ENCODE results near the gene ERC1.
A peak's percentile ranks its signal among the peaks of the same experiment; 100 is the strongest.
"Not testable (repeated sequence)": the region's sequence is repeated elsewhere in the genome, so short reads cannot be mapped to it uniquely, and the experiment has no call there.

ERC1 gene

DNA sequence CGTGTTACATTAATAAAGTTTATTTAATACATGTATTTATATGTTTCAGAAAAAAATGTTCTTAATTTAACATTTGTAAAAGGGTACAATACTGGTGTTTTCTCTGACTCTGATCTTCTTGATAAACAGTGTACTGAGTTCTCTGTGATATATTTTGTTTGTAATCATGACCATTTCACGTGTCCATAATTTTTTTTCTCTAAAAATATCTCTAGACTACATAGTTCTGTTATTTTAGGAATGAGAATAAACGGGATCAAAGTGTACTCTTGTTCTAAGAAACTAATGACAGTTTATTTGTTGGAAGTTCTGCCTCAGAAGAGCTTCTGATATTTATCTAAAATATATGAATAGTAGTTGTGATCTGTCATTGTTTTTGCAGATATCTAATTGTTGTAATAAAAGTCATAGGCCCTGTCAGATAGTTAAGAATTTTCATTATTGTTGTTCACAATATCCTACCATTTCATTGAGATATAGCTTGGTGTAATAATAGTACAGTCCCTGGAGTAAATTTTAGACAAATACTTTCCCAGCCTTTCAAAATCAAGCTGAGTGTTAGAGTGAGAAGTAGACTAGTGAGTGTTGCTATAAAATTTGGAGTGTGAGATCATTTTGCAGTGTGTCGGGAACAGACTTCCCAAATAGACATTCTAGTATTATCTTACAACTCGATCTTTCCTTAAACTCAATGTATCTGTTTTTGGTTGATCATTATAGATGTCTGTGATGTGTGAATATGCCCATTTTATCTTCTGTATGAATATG is 86.2 kb downstream of the ERC1 start:
- DNase-seq (ENCODE audit: low spot score) = no peak

- DNase-seq (ENCODE audit: low spot score) = no peak
Observed at GRCh38 chr12:1078002-1078401, 87.0 kb downstream of the ERC1 start.

DNA sequence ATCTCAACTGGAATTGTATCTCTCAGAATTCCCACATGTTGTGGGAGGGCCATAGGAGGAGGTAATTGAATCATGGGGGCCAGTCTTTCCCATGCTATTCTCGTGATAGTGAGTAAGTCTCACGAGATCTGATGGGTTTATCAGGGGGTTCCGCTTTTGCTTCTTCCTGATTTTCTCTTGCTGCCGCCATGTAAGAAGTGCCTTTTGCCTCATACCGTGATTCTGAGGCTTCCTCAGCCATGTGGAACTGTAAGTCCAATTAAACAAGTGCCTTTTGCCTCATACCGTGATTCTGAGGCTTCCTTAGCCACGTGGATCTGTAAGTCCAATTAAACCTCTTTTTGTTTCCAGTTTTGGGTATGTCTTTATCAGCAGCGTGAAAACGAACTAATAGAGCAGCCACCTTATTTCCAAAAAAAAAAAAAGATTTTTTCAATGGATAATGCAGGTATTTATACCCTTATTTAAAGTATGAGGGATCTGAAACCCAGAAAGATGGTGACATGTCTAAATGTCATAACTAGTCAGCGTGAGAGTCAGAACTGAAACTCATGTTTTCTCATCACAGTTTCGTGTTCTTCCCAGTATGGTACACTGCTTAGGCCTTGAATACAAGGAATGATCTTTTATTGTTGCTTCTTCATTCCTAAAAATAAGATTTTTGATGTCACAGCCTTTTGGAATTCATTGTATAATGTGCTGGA is 89.6 kb downstream of the ERC1 start:
- DNase-seq (ENCODE audit: low spot score) = no peak

- no peak for DNase-seq (ENCODE audit: low spot score)
Observed at GRCh38 chr12:1083151-1083888, 92.3 kb downstream of the ERC1 start.

DNA sequence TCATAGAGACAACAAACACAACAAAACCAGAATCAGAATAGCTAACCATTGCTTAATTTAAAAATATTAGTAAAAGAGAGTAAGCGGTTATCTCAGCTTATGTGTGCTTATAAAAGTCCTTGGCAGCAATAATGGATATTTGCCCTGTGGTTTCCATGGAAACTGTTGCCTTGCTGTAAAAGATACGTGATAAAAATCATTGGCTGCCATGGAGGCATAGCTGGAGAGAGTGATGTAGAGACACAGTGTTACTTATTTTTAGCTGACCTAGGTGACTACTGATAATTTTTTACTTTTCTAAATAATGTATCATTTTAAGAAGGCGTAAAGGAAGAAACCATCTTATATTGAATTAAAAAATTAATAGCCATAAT is 92.9 kb downstream of the ERC1 start:
- peak; percentile 69 for DNase-seq (ENCODE audit: low spot score)

DNA sequence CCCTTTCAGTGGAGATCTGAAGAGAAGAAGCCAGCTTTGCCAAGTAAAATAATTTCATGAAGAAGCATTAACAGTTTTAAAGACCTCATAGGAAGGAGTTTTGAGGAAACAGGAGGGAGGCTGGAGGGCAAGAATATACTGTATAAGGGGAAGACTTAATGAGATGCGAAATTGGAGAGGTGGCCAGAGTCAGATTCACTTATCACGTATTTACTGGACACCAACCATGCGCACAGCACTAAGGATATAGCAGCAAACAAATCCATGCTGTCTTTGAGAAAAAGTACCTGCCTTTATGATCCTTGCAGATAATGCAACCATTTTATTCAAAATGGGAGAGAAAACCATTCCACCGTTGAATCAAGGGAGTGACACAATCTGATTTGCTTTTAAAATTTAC is 100.3 kb downstream of the ERC1 start:
- peak; percentile 33 for DNase-seq (ENCODE audit: low spot score)

GRCh38 chr12:1093166-1093751 is 102.2 kb downstream of the ERC1 start:
- peak; percentile 76 for DNase-seq (ENCODE audit: low spot score)

DNA sequence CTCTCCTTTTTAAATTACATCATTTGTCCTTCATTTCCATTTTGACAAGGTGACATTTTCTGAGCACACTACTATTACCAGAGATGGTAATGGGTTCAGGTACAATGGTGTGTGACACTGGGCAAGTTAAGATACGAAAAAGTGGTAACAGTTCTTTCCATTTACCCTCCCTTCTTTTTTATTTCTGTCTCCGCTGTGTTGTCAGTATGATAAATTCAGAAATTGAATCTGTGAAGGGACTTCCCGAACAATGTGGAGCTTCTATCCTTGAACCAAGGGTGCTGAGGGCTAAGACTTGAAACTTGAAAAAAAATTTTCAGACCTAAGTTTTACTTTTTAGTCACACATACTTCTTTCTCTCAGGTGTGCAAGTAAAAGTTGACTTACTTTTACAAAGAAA is 103.7 kb downstream of the ERC1 start:
- DNase-seq (ENCODE audit: low spot score) = no peak

- no peak for DNase-seq (ENCODE audit: low spot score)
Observed at GRCh38 chr12:1099158-1099557, 108.1 kb downstream of the ERC1 start.

DNA sequence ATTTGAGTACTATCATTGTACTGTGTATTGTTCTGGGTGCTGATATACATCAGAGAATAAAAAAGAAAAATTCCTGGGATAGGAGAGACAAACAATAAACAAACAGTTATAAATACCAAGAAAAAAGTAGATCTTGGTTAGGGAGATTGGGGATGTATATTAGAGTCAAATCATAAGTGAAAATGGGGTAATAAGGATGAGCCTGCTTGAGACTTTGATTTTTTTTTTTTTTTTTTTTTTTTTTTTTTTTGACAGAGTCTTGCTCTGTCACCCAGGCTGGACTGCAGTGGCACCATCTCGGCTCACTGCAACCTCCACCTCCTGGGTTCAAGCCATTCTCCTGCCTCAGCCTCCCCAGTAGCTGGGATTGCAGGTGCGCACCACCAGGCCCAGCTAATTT is 108.6 kb downstream of the ERC1 start:
- not testable (repeated sequence) for DNase-seq (ENCODE audit: low spot score)

- no peak for DNase-seq (ENCODE audit: low spot score)
Observed at GRCh38 chr12:1102115-1102514, 111.1 kb downstream of the ERC1 start.

- no peak for DNase-seq (ENCODE audit: low spot score)
Observed at GRCh38 chr12:1102791-1103450, 111.9 kb downstream of the ERC1 start.

GRCh38 chr12:1103632-1104031 is 112.6 kb downstream of the ERC1 start:
- no peak for DNase-seq (ENCODE audit: low spot score)

DNA sequence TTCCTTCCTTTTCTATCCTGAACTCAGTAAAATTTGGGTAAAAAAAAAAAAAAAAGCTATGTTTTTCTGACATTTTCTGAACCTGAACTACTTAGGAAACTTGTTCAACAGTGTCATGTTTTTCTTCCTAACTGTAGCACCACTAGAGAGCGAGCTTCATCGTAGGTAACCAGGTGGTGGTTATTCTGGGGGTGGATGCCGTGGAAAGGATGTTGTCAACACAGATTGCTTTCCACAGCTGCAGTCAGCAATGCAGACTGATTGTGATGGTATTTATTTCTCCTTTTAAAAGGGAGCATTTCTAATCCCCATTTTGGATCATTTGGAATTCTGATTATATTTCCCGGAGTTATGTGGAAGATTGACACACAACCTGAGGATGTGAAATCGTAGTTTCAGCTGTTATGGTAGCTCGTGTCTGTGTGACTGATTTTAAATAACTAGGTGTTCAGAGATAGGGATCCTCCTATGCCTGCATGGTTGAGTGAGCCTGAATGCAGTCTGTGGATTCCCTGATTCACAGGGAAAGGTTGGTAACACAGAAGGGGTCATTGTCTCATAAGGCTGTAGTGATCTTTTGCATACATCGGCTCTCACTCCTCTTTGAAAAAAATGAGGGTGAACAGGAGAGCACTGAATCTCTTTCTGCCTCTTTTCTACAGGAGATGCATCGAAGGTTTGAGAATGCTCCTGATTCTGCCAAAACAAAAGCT is 113.2 kb downstream of the ERC1 start:
- no peak for DNase-seq (ENCODE audit: low spot score)

DNA sequence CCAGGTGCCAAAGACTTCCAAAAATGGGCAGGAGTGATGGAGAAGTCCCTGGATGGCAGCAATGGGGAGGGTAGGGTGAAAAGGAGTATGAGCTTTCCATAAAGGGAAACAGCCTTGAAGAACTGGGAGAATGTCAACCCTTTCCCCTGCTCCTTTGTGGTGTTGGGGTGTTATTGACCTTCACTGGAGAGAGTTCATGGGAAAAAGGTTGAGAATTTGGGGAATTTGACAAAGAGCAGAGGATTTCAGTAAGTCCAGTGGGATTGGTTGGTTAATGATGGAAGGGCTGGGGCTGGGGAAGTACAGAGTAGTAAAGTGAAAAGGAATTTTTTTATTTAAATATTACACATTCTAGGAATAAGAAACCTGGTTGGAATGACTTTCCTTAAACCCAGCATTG is 116.6 kb downstream of the ERC1 start:
- no peak for DNase-seq (ENCODE audit: low spot score)

DNA sequence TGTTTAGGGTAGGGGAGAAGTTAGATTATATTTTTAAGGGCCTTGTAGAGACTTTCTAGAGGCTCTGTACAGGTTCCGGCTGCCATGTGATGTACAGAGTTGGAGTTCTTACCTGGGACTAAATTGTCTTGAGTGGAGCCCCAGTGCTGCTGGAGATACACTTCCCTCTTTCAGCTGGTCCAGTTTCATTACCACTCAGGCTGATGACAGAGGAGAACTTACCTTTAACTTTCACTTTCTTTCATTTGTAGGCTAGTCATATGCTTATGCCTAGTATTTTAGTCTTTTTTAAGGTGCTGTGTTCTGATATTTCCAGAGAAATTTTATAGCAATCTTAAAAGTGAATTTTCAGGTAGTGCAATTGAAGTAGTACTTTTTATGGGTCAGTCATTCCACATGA is 117.3 kb downstream of the ERC1 start:
- no peak for DNase-seq (ENCODE audit: low spot score)

- no peak for DNase-seq (ENCODE audit: low spot score)
Observed at GRCh38 chr12:1115484-1116231, 124.6 kb downstream of the ERC1 start.

GRCh38 chr12:1117371-1117770 is 126.3 kb downstream of the ERC1 start:
- no peak for DNase-seq (ENCODE audit: low spot score)

DNA sequence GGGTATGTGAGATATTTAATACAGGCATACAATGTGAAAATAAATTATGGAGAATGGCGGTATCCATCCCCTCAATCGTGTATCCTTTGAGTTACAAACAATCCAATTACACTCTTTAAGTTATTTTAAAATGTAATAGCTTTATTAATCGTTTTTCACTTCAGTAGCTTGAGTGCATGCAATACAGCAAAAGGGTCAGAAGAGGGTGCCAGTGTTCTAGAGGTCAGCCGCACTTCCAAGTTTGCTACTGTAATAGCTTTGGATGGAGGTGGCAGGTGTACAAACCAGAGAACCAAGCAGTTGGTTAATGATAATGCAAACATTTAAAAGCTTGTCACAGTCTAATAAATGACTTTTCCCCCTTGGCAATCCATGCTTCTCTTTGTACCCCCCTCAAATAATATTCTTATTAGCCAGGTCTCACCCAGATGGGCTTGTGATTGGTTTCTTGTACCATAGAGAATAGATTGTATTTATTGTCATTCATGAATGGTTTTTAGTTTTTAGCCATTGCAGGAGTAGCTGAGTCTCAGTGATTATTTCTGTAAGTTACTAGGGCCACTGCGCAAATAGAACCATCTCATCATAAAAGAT is 127.0 kb downstream of the ERC1 start:
- DNase-seq (ENCODE audit: low spot score) = peak; percentile 79

- no peak for DNase-seq (ENCODE audit: low spot score)
Observed at GRCh38 chr12:1122786-1123185, 131.8 kb downstream of the ERC1 start.
